ENCODE data around the gene GSG1L. TPM values are rescaled to one million over a fixed set of nuclear protein-coding genes. Genes with fewer than 3 reads are reported as not detected.

The GSG1L gene
- total and polyA plus RNA-seq, 2 of the 13 experiments (the other 11 are each of a cell fraction or from before 2014, with no cell fraction given), result not detected

DNA sequence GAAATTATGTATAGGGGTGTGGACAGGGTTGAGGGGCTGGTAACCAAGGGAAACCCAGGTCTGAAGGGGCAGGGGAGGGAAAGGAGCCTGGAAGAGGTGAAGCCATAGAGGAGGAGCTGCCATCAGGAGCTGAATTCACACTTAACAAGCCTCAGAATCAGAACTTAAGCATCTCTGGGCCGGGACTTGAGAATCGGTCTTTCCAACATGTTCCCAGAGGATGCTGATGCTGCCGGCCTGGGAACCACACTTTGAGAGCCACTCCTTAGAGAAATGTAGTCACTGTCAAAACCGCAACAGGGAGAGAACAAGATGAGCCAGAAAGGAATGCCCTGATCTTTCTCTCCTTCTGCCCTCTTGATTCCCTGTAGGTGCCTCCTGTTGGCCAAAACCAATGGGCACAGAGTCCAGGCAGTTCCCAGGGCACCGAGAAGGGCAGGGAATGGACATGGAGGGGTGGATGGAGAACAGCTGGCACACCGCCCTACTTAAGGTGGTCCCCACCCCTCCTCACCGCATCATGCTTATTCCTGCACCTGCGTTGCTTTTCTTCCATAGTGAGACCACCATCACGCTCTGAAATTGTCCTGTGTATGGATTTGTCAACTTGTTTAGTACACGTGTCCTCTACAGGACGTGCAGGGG lies 88.5 kb downstream of the GSG1L start:
- ChIA-PET CTCF (ENCODE audit: low intra/inter-chr PET ratio, low total read pairs) (no interaction called here), POLR2A (no interaction called here)
- intact Hi-C loops (cut with micrococcal nuclease; ENCODE audit: unreplicated experiment), result loop anchor here (5.0 kb wide), 1 partner anchor 242 kb away; no protein-coding TSS in a partner anchor
- H3K27ac ChIP-seq (ENCODE audit: extremely low read length, insufficient read depth, low read length), result no peak overlapping the region
- FAIRE-seq (no peak), ATAC-seq (no peak), DNase-seq (ENCODE audit: low spot score) (no peak)
- no peaks in the 10 kb centered on the region for H3K36me3 ChIP-seq (replicated peaks in 1 of 2; ENCODE audit: control insufficient read depth in 1 of 2, insufficient read depth in 2 of 2, low read length in 2 of 2)
- in situ Hi-C loops (cut with HindIII; ENCODE audit: extremely low pct_ligation_motif_present, low pct_unique_long_range_greater_than_20kb), result loop anchor here (5.0 to 10.0 kb wide), 2 partner anchors 97 to 240 kb away; partner anchors contain the start of gene XPO6
- 2% methylated on average over 11 of the region's 11 CpGs for whole genome bisulfite sequencing (ENCODE audit: low lambda C conversion rate)
- no peak overlapping the region for H3K4me2 ChIP-seq (ENCODE audit: low read depth, low read length)
- peaks cover 0 to 18% of the 10 kb centered on the region in 2 experiments; a peak in 2 of 5 replicates for H3K27me3 ChIP-seq (ENCODE audit: control insufficient read depth in 1 of 2, insufficient read depth in 2 of 2, low read length in 2 of 2)
- no peak overlapping the region for H3K4me3 ChIP-seq (replicated peaks in 1 of 3; ENCODE audit: insufficient read depth in 1 of 3, low read depth in 2 of 3, low read length in 3 of 3)
- H2AFZ ChIP-seq (ENCODE audit: low read length), result no peak overlapping the region
- no peaks in the 10 kb centered on the region for H3K4me1 ChIP-seq (ENCODE audit: insufficient read depth, low read length)
- no peaks in the 10 kb centered on the region for H4K20me1 ChIP-seq (ENCODE audit: insufficient read depth, low read length)
- BruUV-seq (replicated peaks), result no TSS peak
- H3K9me3 ChIP-seq (ENCODE audit: low read length), result no peaks in the 10 kb centered on the region
- H3K9ac ChIP-seq (ENCODE audit: insufficient read depth, low read depth, low read length), result no peak overlapping the region
- H3K79me2 ChIP-seq (ENCODE audit: insufficient read depth, low read length), result no peaks in the 10 kb centered on the region
- TF ChIP-seq, protein P1, sequence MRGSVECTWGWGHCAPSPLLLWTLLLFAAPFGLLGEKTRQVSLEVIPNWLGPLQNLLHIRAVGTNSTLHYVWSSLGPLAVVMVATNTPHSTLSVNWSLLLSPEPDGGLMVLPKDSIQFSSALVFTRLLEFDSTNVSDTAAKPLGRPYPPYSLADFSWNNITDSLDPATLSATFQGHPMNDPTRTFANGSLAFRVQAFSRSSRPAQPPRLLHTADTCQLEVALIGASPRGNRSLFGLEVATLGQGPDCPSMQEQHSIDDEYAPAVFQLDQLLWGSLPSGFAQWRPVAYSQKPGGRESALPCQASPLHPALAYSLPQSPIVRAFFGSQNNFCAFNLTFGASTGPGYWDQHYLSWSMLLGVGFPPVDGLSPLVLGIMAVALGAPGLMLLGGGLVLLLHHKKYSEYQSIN (CRISPR knock-in tag; IDR thresholded peaks at IDR 0.05; ENCODE audit: borderline replicate concordance), result no peak
- no peak for TF ChIP-seq KMT2A (CRISPR knock-in tag; IDR thresholded peaks at IDR 0.05)
- TF ChIP-seq, protein P2, sequence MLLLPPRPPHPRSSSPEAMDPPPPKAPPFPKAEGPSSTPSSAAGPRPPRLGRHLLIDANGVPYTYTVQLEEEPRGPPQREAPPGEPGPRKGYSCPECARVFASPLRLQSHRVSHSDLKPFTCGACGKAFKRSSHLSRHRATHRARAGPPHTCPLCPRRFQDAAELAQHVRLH (CRISPR knock-in tag; IDR thresholded peaks at IDR 0.05; ENCODE audit: borderline replicate concordance, low read depth), result no peak
- TF ChIP-seq NFYB (CRISPR knock-in tag; IDR thresholded peaks at IDR 0.05), result no peak
- TF ChIP-seq MIER3 (CRISPR knock-in tag; IDR thresholded peaks at IDR 0.05; ENCODE audit: borderline replicate concordance), result no peak
- no peak for TF ChIP-seq ZNF652 (CRISPR knock-in tag; IDR thresholded peaks at IDR 0.05; ENCODE audit: borderline replicate concordance, low read depth)
- no peak for TF ChIP-seq TEAD3 (CRISPR knock-in tag; optimal IDR thresholded peaks at IDR 0.05; ENCODE audit: borderline replicate concordance)
- TF ChIP-seq, protein P3, sequence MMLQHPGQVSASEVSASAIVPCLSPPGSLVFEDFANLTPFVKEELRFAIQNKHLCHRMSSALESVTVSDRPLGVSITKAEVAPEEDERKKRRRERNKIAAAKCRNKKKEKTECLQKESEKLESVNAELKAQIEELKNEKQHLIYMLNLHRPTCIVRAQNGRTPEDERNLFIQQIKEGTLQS (CRISPR knock-in tag; IDR thresholded peaks at IDR 0.05), result no peak
- TF ChIP-seq, protein P4, sequence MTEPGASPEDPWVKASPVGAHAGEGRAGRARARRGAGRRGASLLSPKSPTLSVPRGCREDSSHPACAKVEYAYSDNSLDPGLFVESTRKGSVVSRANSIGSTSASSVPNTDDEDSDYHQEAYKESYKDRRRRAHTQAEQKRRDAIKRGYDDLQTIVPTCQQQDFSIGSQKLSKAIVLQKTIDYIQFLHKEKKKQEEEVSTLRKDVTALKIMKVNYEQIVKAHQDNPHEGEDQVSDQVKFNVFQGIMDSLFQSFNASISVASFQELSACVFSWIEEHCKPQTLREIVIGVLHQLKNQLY (CRISPR knock-in tag; IDR thresholded peaks at IDR 0.05), result no peak
- TF ChIP-seq, protein P5, sequence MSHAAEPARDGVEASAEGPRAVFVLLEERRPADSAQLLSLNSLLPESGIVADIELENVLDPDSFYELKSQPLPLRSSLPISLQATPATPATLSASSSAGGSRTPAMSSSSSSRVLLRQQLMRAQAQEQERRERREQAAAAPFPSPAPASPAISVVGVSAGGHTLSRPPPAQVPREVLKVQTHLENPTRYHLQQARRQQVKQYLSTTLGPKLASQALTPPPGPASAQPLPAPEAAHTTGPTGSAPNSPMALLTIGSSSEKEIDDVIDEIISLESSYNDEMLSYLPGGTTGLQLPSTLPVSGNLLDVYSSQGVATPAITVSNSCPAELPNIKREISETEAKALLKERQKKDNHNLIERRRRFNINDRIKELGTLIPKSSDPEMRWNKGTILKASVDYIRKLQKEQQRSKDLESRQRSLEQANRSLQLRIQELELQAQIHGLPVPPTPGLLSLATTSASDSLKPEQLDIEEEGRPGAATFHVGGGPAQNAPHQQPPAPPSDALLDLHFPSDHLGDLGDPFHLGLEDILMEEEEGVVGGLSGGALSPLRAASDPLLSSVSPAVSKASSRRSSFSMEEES (CRISPR knock-in tag; IDR thresholded peaks at IDR 0.05), result no peak
- TF ChIP-seq ARID2 (CRISPR knock-in tag; IDR thresholded peaks at IDR 0.05; ENCODE audit: borderline replicate concordance), result no peak
- TF ChIP-seq PITX1 (CRISPR knock-in tag; IDR thresholded peaks at IDR 0.05), result no peak
- TF ChIP-seq RNF2 (conservative IDR thresholded peaks at IDR 0.05; ENCODE audit: low read depth), result no peak
- no peak for TF ChIP-seq ZNF160 (CRISPR knock-in tag; IDR thresholded peaks at IDR 0.05)
- TF ChIP-seq ZNF781 (CRISPR knock-in tag; IDR thresholded peaks at IDR 0.05; ENCODE audit: borderline replicate concordance, not compliant biosample characterization), result no peak
- no peak for TF ChIP-seq SOX5 (CRISPR knock-in tag; IDR thresholded peaks at IDR 0.05; ENCODE audit: borderline replicate concordance)
- TF ChIP-seq, protein P6, sequence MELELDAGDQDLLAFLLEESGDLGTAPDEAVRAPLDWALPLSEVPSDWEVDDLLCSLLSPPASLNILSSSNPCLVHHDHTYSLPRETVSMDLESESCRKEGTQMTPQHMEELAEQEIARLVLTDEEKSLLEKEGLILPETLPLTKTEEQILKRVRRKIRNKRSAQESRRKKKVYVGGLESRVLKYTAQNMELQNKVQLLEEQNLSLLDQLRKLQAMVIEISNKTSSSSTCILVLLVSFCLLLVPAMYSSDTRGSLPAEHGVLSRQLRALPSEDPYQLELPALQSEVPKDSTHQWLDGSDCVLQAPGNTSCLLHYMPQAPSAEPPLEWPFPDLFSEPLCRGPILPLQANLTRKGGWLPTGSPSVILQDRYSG (CRISPR knock-in tag; IDR thresholded peaks at IDR 0.05), result no peak
- TF ChIP-seq, protein P7, sequence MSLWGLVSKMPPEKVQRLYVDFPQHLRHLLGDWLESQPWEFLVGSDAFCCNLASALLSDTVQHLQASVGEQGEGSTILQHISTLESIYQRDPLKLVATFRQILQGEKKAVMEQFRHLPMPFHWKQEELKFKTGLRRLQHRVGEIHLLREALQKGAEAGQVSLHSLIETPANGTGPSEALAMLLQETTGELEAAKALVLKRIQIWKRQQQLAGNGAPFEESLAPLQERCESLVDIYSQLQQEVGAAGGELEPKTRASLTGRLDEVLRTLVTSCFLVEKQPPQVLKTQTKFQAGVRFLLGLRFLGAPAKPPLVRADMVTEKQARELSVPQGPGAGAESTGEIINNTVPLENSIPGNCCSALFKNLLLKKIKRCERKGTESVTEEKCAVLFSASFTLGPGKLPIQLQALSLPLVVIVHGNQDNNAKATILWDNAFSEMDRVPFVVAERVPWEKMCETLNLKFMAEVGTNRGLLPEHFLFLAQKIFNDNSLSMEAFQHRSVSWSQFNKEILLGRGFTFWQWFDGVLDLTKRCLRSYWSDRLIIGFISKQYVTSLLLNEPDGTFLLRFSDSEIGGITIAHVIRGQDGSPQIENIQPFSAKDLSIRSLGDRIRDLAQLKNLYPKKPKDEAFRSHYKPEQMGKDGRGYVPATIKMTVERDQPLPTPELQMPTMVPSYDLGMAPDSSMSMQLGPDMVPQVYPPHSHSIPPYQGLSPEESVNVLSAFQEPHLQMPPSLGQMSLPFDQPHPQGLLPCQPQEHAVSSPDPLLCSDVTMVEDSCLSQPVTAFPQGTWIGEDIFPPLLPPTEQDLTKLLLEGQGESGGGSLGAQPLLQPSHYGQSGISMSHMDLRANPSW (CRISPR knock-in tag; IDR thresholded peaks at IDR 0.05; ENCODE audit: borderline replicate concordance), result no peak

Measured in HepG2 (cell line).